Tongue (tissue), 2 donors: Measurements from ENCODE around the gene CACNB2. TPM values are rescaled to one million over a fixed set of nuclear protein-coding genes. Genes with fewer than 3 reads are reported as not detected.
A peak's percentile ranks its signal among the peaks of the same experiment; 100 is the strongest.

Experiments used
- DNase-seq: peaks from one replicate; pipeline ENCODE4 v3.0.0-alpha.2; 2015
- total RNA-seq: library from RNA; depleted of rRNA; stranded (reverse); fragments of >200 nt; gene quantifications from one replicate; pipeline ENCODE4 v1.2.3, GENCODE V29; 2014

Gene CACNB2
- total RNA-seq, 1 donor from 2014 or later, result 3.3 TPM

DNA sequence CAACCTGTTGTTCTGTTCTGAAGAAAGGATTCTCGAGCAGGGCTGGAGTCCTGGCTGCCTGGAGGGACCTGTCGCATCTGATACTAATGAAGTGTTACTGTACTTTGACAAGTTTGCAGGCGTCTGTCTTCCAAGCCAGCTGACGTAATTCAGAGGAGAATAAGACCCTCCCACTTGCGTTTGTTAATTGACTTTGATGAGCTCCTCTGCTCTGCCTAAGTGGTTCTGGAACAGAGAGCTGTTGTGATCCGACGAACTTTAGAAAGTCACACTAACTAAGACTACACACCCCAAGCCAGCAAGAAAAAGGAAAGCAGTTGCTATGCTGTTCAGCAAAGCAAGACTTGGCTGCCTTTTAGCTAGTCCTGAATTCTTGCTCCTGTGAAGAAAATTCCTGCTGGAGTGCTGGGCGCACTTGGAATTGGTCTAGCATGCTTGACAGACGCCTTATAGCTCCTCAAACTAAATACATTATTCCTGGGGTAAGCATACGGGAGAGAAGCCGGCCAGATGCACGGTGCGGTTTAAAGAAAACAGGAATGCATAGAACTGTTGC lies 200.3 kb downstream of the CACNB2 start:
- peak; percentile 41 for DNase-seq

DNA sequence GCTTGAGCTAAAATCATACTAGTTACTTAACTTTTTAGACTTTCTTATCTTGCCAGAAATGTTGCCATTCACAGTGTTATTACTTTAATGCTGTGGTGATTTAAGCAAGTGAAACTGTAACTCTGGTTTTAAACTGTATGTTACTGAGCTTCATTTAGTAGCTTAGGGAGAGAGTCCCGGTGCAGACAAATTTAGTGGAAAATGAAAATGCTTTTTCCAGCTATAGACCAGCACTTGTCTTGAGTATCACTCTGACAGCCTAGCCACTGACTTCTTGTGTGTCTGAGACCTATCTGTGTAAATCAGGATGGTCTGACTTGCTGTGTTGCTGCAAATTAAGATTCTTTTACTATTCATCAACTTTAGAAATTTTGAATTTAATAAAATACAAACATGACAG lies 200.8 kb downstream of the CACNB2 start:
- no peak for DNase-seq

DNA sequence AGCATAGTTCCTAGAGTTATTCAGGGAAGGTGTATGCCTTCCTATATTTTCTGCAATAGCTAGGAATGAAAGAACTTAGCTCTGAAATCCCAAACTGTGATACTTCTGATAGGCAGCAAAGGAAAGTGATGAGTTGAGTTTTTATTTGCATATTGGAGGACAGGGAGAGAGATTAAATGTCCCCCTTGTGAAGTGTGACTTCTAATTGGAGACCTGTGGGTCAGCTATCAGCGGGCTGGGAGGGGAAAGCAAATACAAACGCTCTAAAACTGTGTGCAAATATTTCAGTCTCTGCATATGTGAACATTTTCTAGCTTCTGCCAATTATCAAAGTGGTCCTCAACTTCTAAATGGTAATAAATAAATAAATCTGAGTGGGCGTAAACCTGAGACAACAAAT lies 203.3 kb downstream of the CACNB2 start:
- DNase-seq, result no peak

DNA sequence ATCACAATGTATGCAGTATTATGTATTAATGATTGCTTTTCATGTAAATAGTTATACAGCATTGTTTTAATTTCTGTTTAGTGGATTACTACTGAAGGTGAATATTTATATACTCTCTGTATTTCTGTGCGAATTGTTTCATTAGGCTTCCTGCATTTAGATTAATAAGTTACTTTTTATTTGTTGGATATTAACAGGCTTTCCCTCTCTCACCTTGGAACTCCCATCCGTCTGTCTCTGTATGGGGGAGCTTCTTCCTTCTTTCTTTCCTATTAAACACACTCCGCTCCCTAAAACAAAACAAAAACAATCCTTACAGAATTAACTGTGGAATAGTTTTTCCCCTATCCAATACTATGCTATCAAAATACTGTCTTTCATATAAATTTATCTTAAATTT lies 205.1 kb downstream of the CACNB2 start:
- no peak for DNase-seq

DNA sequence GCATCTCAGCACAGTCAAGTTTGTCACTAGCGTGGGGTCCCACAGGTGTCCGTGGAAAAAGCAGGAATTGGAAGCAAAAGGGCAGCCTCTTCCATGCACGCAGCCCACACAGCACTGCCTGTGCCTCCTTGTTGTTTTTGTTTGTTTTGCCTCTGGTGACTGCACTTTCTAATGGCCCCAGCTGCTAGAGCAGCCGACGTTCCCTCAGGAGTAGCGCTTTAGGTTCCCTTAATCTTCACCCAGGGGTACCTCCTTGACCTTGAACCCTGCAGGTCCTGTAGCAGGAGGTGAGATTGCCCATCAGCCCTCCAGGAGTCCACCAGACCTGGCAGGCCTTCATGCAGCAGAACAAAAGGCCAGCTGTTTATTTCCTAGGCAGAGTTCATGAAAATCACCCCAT lies 210.1 kb downstream of the CACNB2 start:
- no peak for DNase-seq

DNA sequence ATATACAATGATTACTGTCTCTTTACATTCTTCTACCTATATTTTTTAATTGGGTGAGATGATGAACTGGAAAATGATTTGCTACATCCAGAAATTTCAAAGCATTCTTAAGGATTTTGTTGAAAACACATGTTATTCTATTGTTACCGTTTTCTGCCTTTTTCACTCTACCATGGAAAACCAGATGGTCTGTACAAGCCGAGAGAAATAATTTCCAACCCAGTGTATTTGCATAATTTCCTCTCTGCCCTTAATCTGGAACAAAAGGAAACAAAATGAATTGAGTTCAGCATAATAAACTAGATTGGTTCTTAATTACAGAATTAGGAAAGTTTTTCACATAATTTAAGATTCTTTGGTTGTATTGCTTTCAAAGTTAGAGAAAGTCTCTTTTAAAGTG lies 211.2 kb downstream of the CACNB2 start:
- no peak for DNase-seq

DNA sequence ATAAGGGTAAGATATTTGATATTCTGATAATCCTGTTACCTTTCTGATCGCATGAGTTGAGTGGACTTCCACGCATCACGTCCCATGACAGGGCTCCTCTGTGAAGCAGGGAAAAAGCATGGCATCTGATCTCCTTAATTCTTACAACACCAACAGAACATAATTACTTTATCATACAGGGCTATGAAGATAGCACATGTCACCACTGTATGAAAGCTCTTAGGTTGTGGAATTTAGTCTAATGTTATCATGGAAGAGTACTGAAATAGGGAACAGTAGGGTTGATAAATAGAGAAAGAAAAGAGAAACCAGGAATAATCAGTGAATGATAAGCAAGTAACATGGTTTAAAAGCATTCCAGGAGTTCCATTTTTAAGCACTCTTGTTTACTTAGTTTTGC lies 212.0 kb downstream of the CACNB2 start:
- no peak for DNase-seq

DNA sequence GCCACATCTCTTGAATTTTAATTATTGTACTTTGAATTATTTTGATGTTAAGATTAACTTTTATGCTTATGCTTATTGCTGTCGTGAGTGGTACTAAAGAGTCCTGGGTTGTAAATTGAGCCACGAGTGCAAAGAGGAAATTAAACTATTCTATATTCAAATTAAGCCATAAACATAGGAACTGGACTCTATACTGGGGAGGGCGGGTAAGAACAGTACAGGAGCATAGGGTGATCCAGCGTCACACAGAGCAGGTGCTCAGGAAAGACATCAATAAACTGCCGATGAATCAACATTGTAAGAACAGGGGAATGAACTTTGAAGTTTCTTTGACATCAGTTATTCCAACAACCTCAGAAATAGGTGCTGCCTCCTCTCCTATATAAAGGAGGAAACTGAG lies 219.6 kb downstream of the CACNB2 start:
- no peak for DNase-seq

DNA sequence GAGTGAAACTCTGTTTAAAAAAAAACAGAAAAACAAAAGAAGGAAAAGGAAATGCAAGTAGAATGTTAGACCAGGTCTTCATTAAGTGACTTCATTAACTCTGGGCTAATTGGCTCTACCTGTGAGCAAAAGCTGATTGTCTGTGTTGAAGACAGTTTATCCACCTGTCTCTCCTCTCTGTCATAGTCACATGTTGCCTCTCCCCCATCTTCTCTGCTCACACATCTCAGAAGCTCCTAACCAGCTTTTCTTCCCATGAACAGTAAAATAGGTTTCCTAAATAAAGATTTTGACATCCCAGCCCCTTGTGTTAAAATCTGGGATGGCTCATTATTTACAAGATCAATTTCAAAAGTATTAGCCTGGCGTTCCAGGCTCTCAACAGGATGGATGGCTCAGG lies 222.7 kb downstream of the CACNB2 start:
- no peak for DNase-seq

DNA sequence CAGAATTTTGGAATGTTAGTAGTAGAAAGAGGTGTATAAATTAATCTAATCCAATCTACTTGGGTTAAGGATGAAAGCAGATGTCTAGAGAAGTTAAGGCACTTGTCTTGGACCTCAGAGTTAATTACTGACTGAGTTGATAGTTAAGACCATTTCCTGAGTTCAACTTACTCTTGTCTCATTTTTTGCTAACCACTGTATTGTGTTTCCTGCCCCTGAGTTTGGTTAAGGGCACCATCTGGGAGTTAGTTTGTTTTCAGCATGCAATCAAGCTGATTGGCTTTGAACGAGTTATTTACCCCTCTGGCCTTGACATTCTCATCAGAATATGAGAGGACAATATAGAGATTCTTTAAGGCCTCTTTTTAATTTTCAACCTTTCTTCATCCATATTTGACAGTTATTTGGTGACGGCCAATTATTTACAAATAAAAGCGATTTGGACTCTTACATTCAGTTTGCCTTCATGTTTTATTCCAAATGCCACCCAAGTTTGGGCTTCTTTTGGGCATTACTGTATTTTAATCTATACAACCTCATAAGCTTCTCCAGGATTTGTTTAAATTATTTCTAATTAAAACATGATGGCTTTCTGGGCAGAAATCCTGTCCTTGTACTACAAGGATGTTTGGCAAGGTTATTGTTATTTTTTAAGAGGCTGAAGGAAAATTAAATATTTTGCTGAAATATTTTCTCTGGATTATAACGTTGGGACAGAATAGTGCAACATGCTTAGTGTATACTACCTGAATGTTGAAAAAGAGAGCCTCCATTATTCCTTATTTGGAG lies 225.0 kb downstream of the CACNB2 start:
- DNase-seq, result peak; percentile 5

DNA sequence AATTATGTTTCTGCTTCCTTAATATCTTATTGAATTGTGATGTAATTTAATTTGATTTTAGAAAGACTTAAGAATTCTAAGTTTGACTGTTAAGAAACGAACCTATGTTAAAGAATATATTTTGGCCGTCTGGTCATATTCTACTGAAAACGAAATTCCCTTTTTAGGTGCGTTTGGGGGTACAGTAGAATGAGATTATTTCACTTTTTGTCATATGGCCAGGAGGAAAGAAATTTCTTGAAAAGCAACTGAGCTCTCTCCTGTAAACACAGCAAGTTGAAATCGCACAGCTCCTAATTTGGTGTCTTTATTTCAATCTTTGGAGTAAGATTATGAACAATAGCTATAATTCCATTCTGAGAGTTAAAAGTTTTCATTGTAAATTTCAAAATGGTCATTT lies 227.6 kb downstream of the CACNB2 start:
- DNase-seq, result no peak

DNA sequence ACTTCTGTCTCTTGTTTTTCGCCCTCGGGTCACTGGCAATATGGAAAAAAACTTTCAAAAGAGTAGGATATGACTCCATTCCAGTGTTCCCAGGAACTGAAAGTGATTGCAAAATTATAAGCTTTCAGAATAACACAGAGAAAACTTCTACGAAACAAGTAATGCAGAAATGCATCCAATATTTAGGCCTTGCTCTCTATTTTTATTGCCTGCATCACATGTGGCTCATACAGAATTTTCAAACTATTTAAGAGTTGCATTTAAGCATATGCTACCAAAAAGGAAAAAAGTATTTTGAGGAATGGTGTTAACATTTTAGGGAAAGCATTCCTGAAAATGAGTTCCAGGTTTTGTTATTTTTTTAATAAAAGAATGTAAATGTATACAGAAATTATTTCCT lies 228.0 kb downstream of the CACNB2 start:
- no peak for DNase-seq

DNA sequence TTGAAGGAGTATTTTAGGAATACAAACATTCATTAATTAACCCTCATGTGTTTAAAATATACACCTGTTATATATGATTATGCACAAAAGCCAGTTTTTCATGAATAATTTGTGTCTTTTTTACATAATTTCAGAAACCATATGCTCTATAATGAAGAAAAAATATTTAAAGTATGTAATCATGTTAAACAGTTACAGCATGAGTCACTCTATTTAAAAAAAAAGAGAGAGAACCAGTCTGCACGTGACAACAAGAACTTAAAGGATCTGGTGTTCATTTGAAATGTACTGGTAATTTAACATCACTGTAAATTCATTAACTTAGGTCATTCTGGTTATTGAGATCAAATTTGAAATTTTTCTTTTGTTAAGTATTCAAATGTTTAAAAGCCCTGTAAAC lies 228.5 kb downstream of the CACNB2 start:
- no peak for DNase-seq

DNA sequence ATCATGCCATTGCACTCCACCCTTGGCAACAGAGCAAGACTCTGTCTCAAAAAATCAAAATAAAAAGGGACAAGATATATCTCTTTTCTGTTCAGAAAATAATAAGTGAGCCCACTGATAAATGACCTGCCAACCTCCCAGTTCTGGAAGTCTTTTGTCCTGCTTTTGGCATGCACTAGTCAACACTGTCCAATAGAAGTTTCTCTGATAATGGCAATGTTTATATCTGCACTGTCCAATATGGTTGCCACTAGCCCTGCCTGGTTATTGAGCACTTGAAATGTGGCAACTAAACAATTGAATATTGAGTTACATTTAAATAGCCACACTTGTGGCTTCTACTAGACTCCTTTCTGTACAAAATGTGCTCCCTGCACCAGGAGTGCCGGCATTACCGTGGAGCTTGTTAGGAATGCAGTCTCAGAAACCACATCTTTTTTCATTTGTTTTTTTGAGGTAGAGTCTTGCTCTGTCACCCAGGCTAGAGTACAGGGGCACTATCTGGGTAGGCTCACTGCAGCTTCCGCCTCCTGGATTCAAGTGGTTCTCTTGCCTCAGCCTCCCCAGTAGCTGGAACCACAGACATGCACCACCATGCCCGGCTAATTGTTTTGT lies 229.7 kb downstream of the CACNB2 start:
- DNase-seq, result no peak

DNA sequence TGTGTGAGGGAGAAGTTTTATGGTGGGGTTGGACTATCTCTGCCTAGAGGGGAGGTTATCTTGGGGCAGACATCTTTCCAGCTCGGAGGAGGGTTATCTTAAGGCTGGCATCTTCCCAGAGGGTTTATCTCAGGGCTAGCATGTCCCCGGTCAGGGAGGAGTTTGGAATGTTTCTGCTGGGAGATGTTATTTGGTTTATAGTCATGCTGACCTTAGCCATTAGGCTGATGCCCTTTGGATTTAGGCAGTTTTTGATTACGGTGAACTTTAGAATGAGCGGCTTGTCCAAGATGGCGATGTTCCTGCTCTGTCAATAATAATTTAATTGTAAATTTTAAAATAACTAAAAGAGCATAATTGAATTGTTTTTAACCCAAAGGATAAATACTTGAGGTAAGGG lies 236.4 kb downstream of the CACNB2 start:
- DNase-seq, result no peak

DNA sequence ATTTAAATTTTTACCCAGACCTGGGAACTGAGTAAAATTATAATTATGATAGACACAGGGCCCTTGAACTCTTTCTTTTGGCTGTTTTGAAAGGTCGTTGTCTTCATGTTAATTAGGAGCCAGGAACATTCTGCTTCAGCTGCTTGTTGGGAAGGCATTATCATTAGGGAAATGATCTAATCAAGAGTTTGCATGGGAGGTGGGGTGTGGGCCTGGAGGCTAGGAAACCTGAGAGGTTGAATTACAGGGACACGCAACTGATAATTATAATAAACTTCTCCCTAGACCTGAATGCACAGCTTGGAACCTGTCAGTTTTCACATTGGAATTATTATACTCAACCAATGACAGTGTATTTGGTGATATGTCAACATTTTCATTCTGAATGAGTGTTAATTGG lies 237.7 kb downstream of the CACNB2 start:
- no peak for DNase-seq

DNA sequence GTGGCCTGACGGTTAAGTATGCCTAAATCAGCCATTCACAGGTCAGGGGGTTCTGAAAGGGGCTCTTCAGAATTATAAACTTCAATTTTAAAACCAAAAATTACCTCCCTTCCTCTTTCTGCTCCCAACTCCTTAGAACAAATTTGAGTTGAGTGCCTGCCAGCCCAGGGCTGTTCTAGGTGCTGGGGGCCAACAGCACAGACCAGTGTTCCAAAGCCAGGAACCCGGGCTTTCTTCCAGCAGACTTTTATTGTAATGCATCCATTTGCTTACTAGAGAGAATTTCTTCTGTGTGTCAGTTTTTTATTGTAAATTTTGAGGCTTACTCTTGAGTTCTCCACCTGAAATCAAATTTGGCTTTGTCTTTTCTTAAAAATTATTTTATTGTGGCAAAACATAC lies 238.5 kb downstream of the CACNB2 start:
- no peak for DNase-seq

DNA sequence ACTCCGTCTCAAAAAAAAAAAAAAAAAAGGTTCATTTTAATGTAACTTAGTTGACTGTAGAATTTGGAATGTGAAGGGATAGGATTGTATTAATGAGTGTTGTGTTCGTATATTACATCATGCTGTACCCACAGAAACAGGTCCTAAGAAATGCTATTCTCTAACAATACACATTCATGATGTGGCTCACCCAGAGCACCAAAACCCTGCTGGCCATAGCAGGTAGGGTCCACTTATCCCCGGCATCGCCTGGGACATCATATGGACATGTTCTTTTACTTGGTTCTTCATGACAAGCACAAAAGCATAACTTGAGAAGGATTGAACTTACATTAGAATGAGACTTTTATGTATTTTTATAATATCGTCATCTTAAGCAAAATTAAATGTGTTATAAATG lies 241.5 kb downstream of the CACNB2 start:
- no peak for DNase-seq

DNA sequence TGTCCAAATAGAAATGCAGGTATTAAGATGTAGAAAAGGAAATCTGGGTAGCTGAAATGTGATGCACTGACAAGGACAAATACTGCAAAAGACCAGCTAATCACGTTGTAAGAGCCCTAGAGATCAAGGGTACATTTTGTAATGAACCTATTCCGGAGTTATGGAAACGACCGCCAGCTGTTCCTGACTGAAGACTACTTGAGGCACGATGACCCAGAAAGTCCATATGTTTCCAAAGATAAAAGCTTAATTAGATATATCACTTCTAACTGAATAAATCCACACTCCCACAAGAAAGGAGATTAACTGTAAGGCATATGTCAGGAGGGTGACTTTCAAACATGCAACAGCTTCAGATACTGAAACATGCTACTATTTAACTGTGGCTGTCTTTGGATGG lies 257.7 kb downstream of the CACNB2 start:
- DNase-seq, result no peak

DNA sequence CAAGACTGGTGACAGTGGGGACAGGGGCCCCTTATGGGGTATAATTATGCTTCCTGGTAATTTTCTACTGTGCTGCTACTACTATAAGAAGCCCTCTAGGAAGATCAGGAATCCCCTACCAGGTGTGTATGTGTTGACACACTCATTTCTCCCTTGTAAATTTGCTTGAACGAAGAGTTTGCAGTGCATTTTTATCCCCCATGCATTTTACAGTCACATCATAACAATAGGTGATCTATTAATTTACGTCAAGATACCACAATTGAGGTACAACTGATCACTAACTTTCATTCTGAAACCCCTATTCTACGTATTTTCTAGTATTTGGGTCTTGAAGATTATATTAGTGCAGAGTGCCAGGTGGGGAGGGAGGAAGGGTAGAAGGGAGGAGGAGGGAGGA lies 258.9 kb downstream of the CACNB2 start:
- no peak for DNase-seq

DNA sequence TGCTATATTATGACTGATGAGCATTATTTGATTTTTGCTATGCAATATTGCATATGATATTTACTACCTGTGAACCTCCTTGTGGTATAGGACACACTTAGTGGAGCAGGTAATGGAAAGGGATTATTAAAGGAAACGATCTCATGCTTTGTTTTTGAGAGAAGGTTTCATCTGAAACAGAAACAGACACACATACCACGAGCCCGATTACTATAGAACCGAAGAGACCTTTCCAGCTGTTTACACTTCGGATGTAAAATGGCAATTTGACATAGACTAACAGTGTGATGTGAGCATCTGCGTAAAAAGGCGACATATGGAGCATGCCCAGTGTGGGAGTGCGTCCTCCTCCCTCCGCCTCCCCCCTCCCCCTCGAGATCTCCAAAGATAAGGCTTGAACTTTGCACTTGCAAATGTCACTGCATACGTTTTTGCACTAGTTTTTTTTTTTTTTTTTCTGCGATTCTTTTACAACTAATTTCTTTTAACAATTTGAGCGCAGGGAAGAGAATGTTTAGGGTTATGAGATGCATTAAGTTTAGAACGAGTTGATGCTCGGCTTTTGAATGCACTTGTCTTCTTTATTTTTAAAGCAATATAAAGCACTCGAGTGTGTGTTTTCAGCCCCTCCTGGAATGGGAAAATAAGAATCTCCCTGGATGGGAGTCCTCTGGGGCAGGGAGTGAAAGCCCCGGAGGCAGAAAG lies 260.1 kb downstream of the CACNB2 start:
- DNase-seq, result peak; percentile 31

DNA sequence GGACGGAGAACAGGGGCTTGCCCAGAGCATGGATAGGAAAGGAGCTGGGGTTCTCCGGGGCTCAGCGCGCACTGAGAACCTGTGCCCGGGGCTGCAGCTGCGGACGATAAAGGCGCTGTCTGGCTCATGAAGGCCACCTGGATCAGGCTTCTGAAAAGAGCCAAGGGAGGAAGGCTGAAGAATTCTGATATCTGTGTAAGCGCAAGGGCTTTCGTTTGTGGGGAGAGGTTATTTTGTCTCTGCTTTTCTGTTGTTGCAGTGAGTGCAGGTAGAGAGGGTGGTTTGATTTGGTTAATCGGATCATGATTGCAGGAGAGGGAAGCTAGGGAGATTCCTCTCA lies 260.7 kb downstream of the CACNB2 start:
- no peak for DNase-seq

DNA sequence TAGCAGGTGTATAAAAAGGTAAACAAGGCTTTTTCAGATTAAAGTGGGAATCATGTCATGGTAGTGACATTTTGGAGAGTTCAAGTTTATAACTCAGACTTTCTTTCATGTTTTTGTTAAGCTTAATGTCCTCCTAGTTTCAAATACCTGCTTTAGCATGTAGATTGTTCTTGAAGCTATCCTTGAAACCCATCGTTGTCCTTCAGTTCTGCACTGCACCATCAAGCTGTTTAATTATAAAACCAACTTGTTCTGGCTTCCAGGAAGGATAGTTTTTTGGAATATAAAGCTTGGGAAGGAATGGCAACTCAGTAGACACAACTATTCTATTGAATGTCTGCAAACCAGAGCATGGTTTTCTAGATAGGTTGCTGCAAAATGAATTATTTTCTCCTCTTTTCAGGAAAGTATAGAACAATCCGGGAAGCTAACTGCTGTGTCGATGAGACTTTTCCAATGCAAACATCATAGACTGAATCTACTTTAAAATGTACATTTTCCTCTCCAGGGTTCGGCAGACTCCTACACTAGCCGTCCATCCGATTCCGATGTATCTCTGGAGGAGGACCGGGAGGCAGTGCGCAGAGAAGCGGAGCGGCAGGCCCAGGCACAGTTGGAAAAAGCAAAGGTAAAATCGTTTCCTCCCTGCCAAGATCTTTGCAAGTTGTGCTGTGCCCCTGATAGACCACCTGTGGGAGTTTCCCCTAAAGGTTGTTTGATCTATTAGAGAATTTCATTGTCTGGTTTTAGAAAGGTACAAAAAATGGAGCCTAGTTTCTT lies 261.4 kb downstream of the CACNB2 start:
- no peak for DNase-seq
